ENCODE results near the gene MMEL1.

DNA sequence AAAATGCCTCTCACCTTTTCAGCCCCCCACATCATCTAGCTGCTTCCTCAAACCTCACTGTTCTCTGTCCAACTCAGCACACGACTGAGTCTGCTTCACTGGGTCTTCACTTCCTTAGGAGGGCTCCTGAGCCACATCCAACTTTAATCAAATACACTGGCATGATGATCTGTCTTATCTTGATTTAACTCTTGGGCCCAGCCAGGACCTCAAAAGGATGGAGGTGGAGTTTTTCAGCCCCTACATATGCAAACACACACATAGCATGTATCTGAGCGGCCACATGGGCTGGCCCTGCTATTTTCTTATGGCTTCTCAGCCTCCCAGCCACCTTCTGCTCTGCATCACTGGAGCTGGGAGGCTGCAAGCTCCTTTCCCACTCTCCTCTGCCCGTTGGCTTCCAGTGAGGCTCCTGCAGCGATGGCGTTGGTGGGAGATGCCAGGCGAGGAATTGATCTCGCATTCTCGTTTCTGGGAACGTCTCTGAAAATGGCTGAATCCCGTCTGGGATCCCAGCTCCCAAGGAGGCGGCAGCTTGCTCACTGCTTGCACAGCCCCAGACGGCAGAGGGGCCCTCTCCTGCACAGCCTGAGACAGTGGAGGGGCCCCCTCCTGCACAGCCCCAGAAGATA is 48.0 kb downstream of the MMEL1 start:
- TF ChIP-seq CTCF (IDR thresholded peaks at IDR 0.05; ENCODE audit: poor library complexity) (no peak), EZH2phosphoT487 (IDR thresholded peaks at IDR 0.05; ENCODE audit: low read depth, severe bottlenecking, unreplicated experiment) (no peak), EZH2 (IDR thresholded peaks at IDR 0.05; ENCODE audit: borderline replicate concordance) (no peak)

Measured in hepatocyte (in vitro differentiated cells).